Measurements from ENCODE around the gene SCN3A. TPM values are rescaled to one million over a fixed set of nuclear protein-coding genes. Genes with fewer than 3 reads are reported as not detected.

SCN3A gene
- total and polyA plus RNA-seq, 2 donors = 3.0 to 5.9 TPM

- Histone ChIP-seq H3K9me3 (ENCODE audit: control insufficient read depth in 2 of 2, insufficient read depth in 1 of 2, low read length in 1 of 2) (no peaks in the 10 kb centered on the region), H3K27me3 (ENCODE audit: control insufficient read depth in 2 of 2, insufficient read depth in 1 of 2, low read length in 1 of 2) (no peaks in the 10 kb centered on the region), H3K4me1 (ENCODE audit: control insufficient read depth in 2 of 2, insufficient read depth in 2 of 2, low read length in 2 of 2) (no peaks in the 10 kb centered on the region), H3K27ac (ENCODE audit: low read depth in 1 of 2, low read length in 1 of 2) (no peak overlapping the region), H3K4me3 (ENCODE audit: low read length in 2 of 2) (no peak overlapping the region), H3K36me3 (ENCODE audit: control insufficient read depth in 2 of 2, insufficient read depth in 2 of 2, low read length in 1 of 2) (no peaks in the 10 kb centered on the region)
- DNase-seq (ENCODE audit: low read depth in 6 of 9, low spot score in 9 of 9) = no peak
- 98% methylated on average over 4 of the region's 4 CpGs for WGBS
These were observed 39.6 kb downstream of the SCN3A start for GRCh38 chr2:165164201-165164600.

- Histone ChIP-seq H3K27me3 (ENCODE audit: control insufficient read depth in 2 of 2, insufficient read depth in 1 of 2, low read length in 1 of 2) (no peaks in the 10 kb centered on the region), H3K27ac (ENCODE audit: low read depth in 1 of 2, low read length in 1 of 2) (no peak overlapping the region), H3K4me1 (ENCODE audit: control insufficient read depth in 2 of 2, insufficient read depth in 2 of 2, low read length in 2 of 2) (no peaks in the 10 kb centered on the region), H3K4me3 (ENCODE audit: low read length in 2 of 2) (no peak overlapping the region), H3K9me3 (ENCODE audit: control insufficient read depth in 2 of 2, insufficient read depth in 1 of 2, low read length in 1 of 2) (no peaks in the 10 kb centered on the region), H3K36me3 (ENCODE audit: control insufficient read depth in 2 of 2, insufficient read depth in 2 of 2, low read length in 1 of 2) (no peaks in the 10 kb centered on the region)
- no peak for DNase-seq (ENCODE audit: low read depth in 6 of 9, low spot score in 9 of 9)
- WGBS = 98% methylated on average over 2 of the region's 2 CpGs
These were observed 40.1 kb downstream of the SCN3A start for GRCh38 chr2:165163761-165164160.

- H3K4me3 ChIP-seq (ENCODE audit: low read length in 2 of 2) = no peak overlapping the region
These were observed 41.4 kb downstream of the SCN3A start for GRCh38 chr2:165162466-165162865.

GRCh38 chr2:165161510-165161909, 42.3 kb downstream of the SCN3A start:
- Histone ChIP-seq H3K4me3 (ENCODE audit: low read length in 2 of 2) (no peak overlapping the region), H3K4me1 (ENCODE audit: control insufficient read depth in 2 of 2, insufficient read depth in 2 of 2, low read length in 2 of 2) (no peaks in the 10 kb centered on the region), H3K27ac (ENCODE audit: low read depth in 1 of 2, low read length in 1 of 2) (no peak overlapping the region), H3K36me3 (ENCODE audit: control insufficient read depth in 2 of 2, insufficient read depth in 2 of 2, low read length in 1 of 2) (no peaks in the 10 kb centered on the region), H3K9me3 (ENCODE audit: control insufficient read depth in 2 of 2, insufficient read depth in 1 of 2, low read length in 1 of 2) (no peaks in the 10 kb centered on the region), H3K27me3 (ENCODE audit: control insufficient read depth in 2 of 2, insufficient read depth in 1 of 2, low read length in 1 of 2) (no peaks in the 10 kb centered on the region)
- WGBS = 93% methylated on average over 2 of the region's 2 CpGs
- no peak for DNase-seq (ENCODE audit: low read depth in 6 of 9, low spot score in 9 of 9)

More at GRCh38 chr2:165162466-165162865, 41.4 kb downstream of the SCN3A start:
- Histone ChIP-seq H3K4me1 (ENCODE audit: control insufficient read depth in 2 of 2, insufficient read depth in 2 of 2, low read length in 2 of 2) (no peaks in the 10 kb centered on the region), H3K9me3 (ENCODE audit: control insufficient read depth in 2 of 2, insufficient read depth in 1 of 2, low read length in 1 of 2) (no peaks in the 10 kb centered on the region), H3K27me3 (ENCODE audit: control insufficient read depth in 2 of 2, insufficient read depth in 1 of 2, low read length in 1 of 2) (no peaks in the 10 kb centered on the region), H3K36me3 (ENCODE audit: control insufficient read depth in 2 of 2, insufficient read depth in 2 of 2, low read length in 1 of 2) (no peaks in the 10 kb centered on the region), H3K27ac (ENCODE audit: low read depth in 1 of 2, low read length in 1 of 2) (no peak overlapping the region)
- WGBS = 95% methylated on average over 3 of the region's 3 CpGs
- no peak for DNase-seq (ENCODE audit: low read depth in 6 of 9, low spot score in 9 of 9)

GRCh38 chr2:165157160-165157559, 46.7 kb downstream of the SCN3A start:
- H3K4me3 ChIP-seq (ENCODE audit: low read length in 2 of 2) = no peak overlapping the region
- H3K36me3 ChIP-seq (ENCODE audit: control insufficient read depth in 2 of 2, insufficient read depth in 2 of 2, low read length in 1 of 2) = peaks cover 0 to 3% of the 10 kb centered on the region in 2 donors
- no peaks in the 10 kb centered on the region for H3K4me1 ChIP-seq (ENCODE audit: control insufficient read depth in 2 of 2, insufficient read depth in 2 of 2, low read length in 2 of 2)
- H3K27ac ChIP-seq (ENCODE audit: low read depth in 1 of 2, low read length in 1 of 2) = no peak overlapping the region
- 100% methylated on average over 4 of the region's 4 CpGs for WGBS
- H3K27me3 ChIP-seq (ENCODE audit: control insufficient read depth in 2 of 2, insufficient read depth in 1 of 2, low read length in 1 of 2) = no peaks in the 10 kb centered on the region
- no peaks in the 10 kb centered on the region for H3K9me3 ChIP-seq (ENCODE audit: control insufficient read depth in 2 of 2, insufficient read depth in 1 of 2, low read length in 1 of 2)
- DNase-seq (ENCODE audit: low read depth in 6 of 9, low spot score in 9 of 9) = no peak

- WGBS = 93% methylated on average over 2 of the region's 2 CpGs
- no peaks in the 10 kb centered on the region for H3K9me3 ChIP-seq (ENCODE audit: control insufficient read depth in 2 of 2, insufficient read depth in 1 of 2, low read length in 1 of 2)
These were observed 48.7 kb downstream of the SCN3A start for GRCh38 chr2:165155152-165155551.

GRCh38 chr2:165149439-165149838, 54.4 kb downstream of the SCN3A start:
- H3K27me3 ChIP-seq (ENCODE audit: control insufficient read depth in 2 of 2, insufficient read depth in 1 of 2, low read length in 1 of 2) = no peaks in the 10 kb centered on the region
- DNase-seq (ENCODE audit: low read depth in 6 of 9, low spot score in 9 of 9) = peak; percentile 7 to 77 (median 41)
- H3K9me3 ChIP-seq (ENCODE audit: control insufficient read depth in 2 of 2, insufficient read depth in 1 of 2, low read length in 1 of 2) = no peaks in the 10 kb centered on the region

More at GRCh38 chr2:165155152-165155551, 48.7 kb downstream of the SCN3A start:
- no peak for DNase-seq (ENCODE audit: low read depth in 6 of 9, low spot score in 9 of 9)
- H3K4me3 ChIP-seq (ENCODE audit: low read length in 2 of 2) = no peak overlapping the region
- H3K27me3 ChIP-seq (ENCODE audit: control insufficient read depth in 2 of 2, insufficient read depth in 1 of 2, low read length in 1 of 2) = no peaks in the 10 kb centered on the region
- H3K36me3 ChIP-seq (ENCODE audit: control insufficient read depth in 2 of 2, insufficient read depth in 2 of 2, low read length in 1 of 2) = peaks cover 0 to 3% of the 10 kb centered on the region in 2 donors
- H3K27ac ChIP-seq (ENCODE audit: low read depth in 1 of 2, low read length in 1 of 2) = no peak overlapping the region
- no peaks in the 10 kb centered on the region for H3K4me1 ChIP-seq (ENCODE audit: control insufficient read depth in 2 of 2, insufficient read depth in 2 of 2, low read length in 2 of 2)

GRCh38 chr2:165147186-165148045, 56.4 kb downstream of the SCN3A start:
- Histone ChIP-seq H3K9me3 (ENCODE audit: control insufficient read depth in 2 of 2, insufficient read depth in 1 of 2, low read length in 1 of 2) (no peaks in the 10 kb centered on the region), H3K4me1 (ENCODE audit: control insufficient read depth in 2 of 2, insufficient read depth in 2 of 2, low read length in 2 of 2) (peaks cover 0 to 7% of the 10 kb centered on the region in 2 donors), H3K27me3 (ENCODE audit: control insufficient read depth in 2 of 2, insufficient read depth in 1 of 2, low read length in 1 of 2) (no peaks in the 10 kb centered on the region), H3K36me3 (ENCODE audit: control insufficient read depth in 2 of 2, insufficient read depth in 2 of 2, low read length in 1 of 2) (no peaks in the 10 kb centered on the region), H3K4me3 (ENCODE audit: low read length in 2 of 2) (no peak overlapping the region), H3K27ac (ENCODE audit: low read depth in 1 of 2, low read length in 1 of 2) (peak overlapping the region in 1 of 2 donors; percentile 48)
- DNase-seq (ENCODE audit: low read depth in 6 of 9, low spot score in 9 of 9) = peak in 2 of 9 donors; percentile 24 to 41
- whole genome bisulfite sequencing = 4% methylated on average over 4 of the region's 4 CpGs

More at GRCh38 chr2:165149439-165149838, 54.4 kb downstream of the SCN3A start:
- 13% methylated on average over 5 of the region's 5 CpGs for WGBS
- Histone ChIP-seq H3K4me3 (ENCODE audit: low read length in 2 of 2) (no peak overlapping the region), H3K36me3 (ENCODE audit: control insufficient read depth in 2 of 2, insufficient read depth in 2 of 2, low read length in 1 of 2) (no peaks in the 10 kb centered on the region), H3K4me1 (ENCODE audit: control insufficient read depth in 2 of 2, insufficient read depth in 2 of 2, low read length in 2 of 2) (peaks cover 0 to 7% of the 10 kb centered on the region in 2 donors), H3K27ac (ENCODE audit: low read depth in 1 of 2, low read length in 1 of 2) (no peak overlapping the region)

- Histone ChIP-seq H3K9me3 (ENCODE audit: control insufficient read depth in 2 of 2, insufficient read depth in 1 of 2, low read length in 1 of 2) (no peaks in the 10 kb centered on the region), H3K4me3 (ENCODE audit: low read length in 2 of 2) (no peak overlapping the region), H3K4me1 (ENCODE audit: control insufficient read depth in 2 of 2, insufficient read depth in 2 of 2, low read length in 2 of 2) (peaks cover 0 to 6% of the 10 kb centered on the region in 2 donors), H3K36me3 (ENCODE audit: control insufficient read depth in 2 of 2, insufficient read depth in 2 of 2, low read length in 1 of 2) (no peaks in the 10 kb centered on the region), H3K27ac (ENCODE audit: low read depth in 1 of 2, low read length in 1 of 2) (no peak overlapping the region), H3K27me3 (ENCODE audit: control insufficient read depth in 2 of 2, insufficient read depth in 1 of 2, low read length in 1 of 2) (no peaks in the 10 kb centered on the region)
- WGBS = 99% methylated on average over 1 of the region's 1 CpG
- peak in 1 of 9 donors; percentile 23 for DNase-seq (ENCODE audit: low read depth in 6 of 9, low spot score in 9 of 9)
These were observed 59.5 kb downstream of the SCN3A start for GRCh38 chr2:165144315-165144714.
